BE2C (cell line): ENCODE data around the gene ASPRV1.

Experiments
- DNase-seq: peaks from one replicate; pipeline ENCODE4 v3.0.0-alpha.2; 2020
- H3K27me3 ChIP-seq: fragments of 250-450 bp; sonication (Bioruptor Pico); 2 replicates; pipeline ENCODE4 v1.5.1; 2020; ENCODE audit warnings: mild to moderate bottlenecking
- H3K36me3 ChIP-seq: fragments of 250-450 bp; sonication (Bioruptor Pico); 2 replicates; pipeline ENCODE4 v1.5.1; 2020; ENCODE audit warnings: mild to moderate bottlenecking
- H3K4me1 ChIP-seq: fragments of 250-450 bp; sonication (Bioruptor Pico); 2 replicates; pipeline ENCODE4 v1.5.1; 2020
- H3K4me3 ChIP-seq: 2 replicates; pipeline ENCODE4 v1.5.1; 2011; ENCODE audit warnings: low read depth, low read length
- H3K9me3 ChIP-seq: fragments of 250-450 bp; sonication (Bioruptor Pico); 2 replicates; pipeline ENCODE4 v1.5.1; 2020
- CTCF ChIP-seq: IDR thresholded peaks from 2 replicates; pipeline ENCODE4 v1.5.1; 2012; ENCODE audit warnings: mild to moderate bottlenecking, low read depth, low read length

The ASPRV1 gene

GRCh38 chr2:69945941-69946340 lies 15.5 kb downstream of the ASPRV1 start:
- Histone ChIP-seq H3K4me3 (no peak overlapping the region), H3K4me1 (no peaks in the 10 kb centered on the region)
- TF ChIP-seq CTCF: no peak

GRCh38 chr2:69945441-69945840 lies 16.0 kb downstream of the ASPRV1 start:
- H3K9me3 ChIP-seq: no peaks in the 10 kb centered on the region
- TF ChIP-seq CTCF: no peak
- no peaks in the 10 kb centered on the region for H3K27me3 ChIP-seq
- no peak for DNase-seq
- no peaks in the 10 kb centered on the region for H3K36me3 ChIP-seq
- H3K4me1 ChIP-seq: no peaks in the 10 kb centered on the region
- no peak overlapping the region for H3K4me3 ChIP-seq

More at GRCh38 chr2:69945941-69946340, 15.5 kb downstream of the ASPRV1 start:
- H3K9me3 ChIP-seq: no peaks in the 10 kb centered on the region
- no peaks in the 10 kb centered on the region for H3K36me3 ChIP-seq
- no peak for DNase-seq
- no peaks in the 10 kb centered on the region for H3K27me3 ChIP-seq

GRCh38 chr2:69944756-69945155 lies 16.7 kb downstream of the ASPRV1 start:
- Histone ChIP-seq H3K27me3 (no peaks in the 10 kb centered on the region), H3K9me3 (no peaks in the 10 kb centered on the region), H3K36me3 (no peaks in the 10 kb centered on the region), H3K4me1 (no peaks in the 10 kb centered on the region), H3K4me3 (no peak overlapping the region)
- TF ChIP-seq CTCF: no peak
- DNase-seq: no peak

- H3K4me1 ChIP-seq: no peaks in the 10 kb centered on the region
- no peak for TF ChIP-seq CTCF
- H3K27me3 ChIP-seq: no peaks in the 10 kb centered on the region
- DNase-seq: no peak
- no peaks in the 10 kb centered on the region for H3K9me3 ChIP-seq
- H3K36me3 ChIP-seq: no peaks in the 10 kb centered on the region
- no peak overlapping the region for H3K4me3 ChIP-seq
These were observed 17.4 kb downstream of the ASPRV1 start for GRCh38 chr2:69943843-69944525.

- DNase-seq: no peak
- TF ChIP-seq CTCF: no peak
These were observed 18.2 kb downstream of the ASPRV1 start for GRCh38 chr2:69943000-69943842.

GRCh38 chr2:69940691-69941090 lies 20.7 kb downstream of the ASPRV1 start:
- no peaks in the 10 kb centered on the region for H3K9me3 ChIP-seq
- no peaks in the 10 kb centered on the region for H3K27me3 ChIP-seq
- no peak overlapping the region for H3K4me3 ChIP-seq
- no peaks in the 10 kb centered on the region for H3K36me3 ChIP-seq
- no peak for DNase-seq
- TF ChIP-seq CTCF: no peak
- H3K4me1 ChIP-seq: no peaks in the 10 kb centered on the region

More at GRCh38 chr2:69943000-69943842, 18.2 kb downstream of the ASPRV1 start:
- no peak overlapping the region for H3K4me3 ChIP-seq
- H3K36me3 ChIP-seq: no peaks in the 10 kb centered on the region
- no peaks in the 10 kb centered on the region for H3K27me3 ChIP-seq
- no peaks in the 10 kb centered on the region for H3K9me3 ChIP-seq
- no peaks in the 10 kb centered on the region for H3K4me1 ChIP-seq
